HG02623 (cell line): ENCODE measurements around the gene PAEP.

Source experiments
- ATAC-seq: cut with Tn5 transposase; IDR thresholded peaks from one replicate; pipeline ENCODE4 v1.9.1; 2021; ENCODE audit warnings: moderate library complexity; ENCODE audit not compliant: unreplicated experiment

PAEP gene

GRCh38 chr9:135612437-135612836 lies 50.9 kb downstream of the PAEP start:
- no peak for ATAC-seq

GRCh38 chr9:135612981-135613910 lies 51.7 kb downstream of the PAEP start:
- ATAC-seq: no peak

GRCh38 chr9:135613946-135614805 lies 52.6 kb downstream of the PAEP start:
- no peak for ATAC-seq

- no peak for ATAC-seq
Measured at GRCh38 chr9:135614821-135615665, 53.5 kb downstream of the PAEP start.

GRCh38 chr9:135615666-135616618 lies 54.4 kb downstream of the PAEP start:
- ATAC-seq: no peak
